Measurements from ENCODE around the gene ACSM3. TPM values are rescaled to one million over a fixed set of nuclear protein-coding genes. Genes with fewer than 3 reads are reported as not detected.

The ACSM3 gene
- total and polyA plus RNA-seq, 4 donors: 29.2 to 71.8 (median 50.3) TPM

- no peak for DNase-seq (ENCODE audit: low spot score)
- no peaks in the 10 kb centered on the region for H3K9me3 ChIP-seq (ENCODE audit: control insufficient read depth in 4 of 4, low read length in 3 of 4)
- H3K27me3 ChIP-seq (ENCODE audit: control insufficient read depth in 4 of 4, insufficient read depth in 4 of 4, low read length in 3 of 4): no peaks in the 10 kb centered on the region
- peak overlapping the region in 1 of 2 donors; percentile 32 for H3K27ac ChIP-seq (ENCODE audit: low read depth in 1 of 2, low read length in 2 of 2)
- 35% methylated on average over 3 of the region's 3 CpGs for WGBS
- peaks cover 4 to 35% (median 32%) of the 10 kb centered on the region in 4 donors for H3K36me3 ChIP-seq (ENCODE audit: control insufficient read depth in 4 of 4, insufficient read depth in 3 of 4, low read depth in 1 of 4, low read length in 3 of 4)
- no peak overlapping the region for H3K9ac ChIP-seq (ENCODE audit: low read depth in 1 of 2, low read length in 2 of 2)
- no peak for TF ChIP-seq MAX (IDR thresholded peaks at IDR 0.05)
- TF ChIP-seq ATF3 (IDR thresholded peaks at IDR 0.05): no peak
- no peak for TF ChIP-seq FOXA2 (IDR thresholded peaks at IDR 0.05)
- TF ChIP-seq RXRA (IDR thresholded peaks at IDR 0.05): no peak
- TF ChIP-seq YY1 (IDR thresholded peaks at IDR 0.05): no peak
- no peak for TF ChIP-seq FOXA1 (IDR thresholded peaks at IDR 0.05)
- TF ChIP-seq EGR1 (IDR thresholded peaks at IDR 0.05; ENCODE audit: low read depth in 2 of 2): no peak
- no peak for TF ChIP-seq SP1 (IDR thresholded peaks at IDR 0.05)
- no peak for TF ChIP-seq HNF4G (IDR thresholded peaks at IDR 0.05)
- peaks cover 0 to 2% (median 0%) of the 10 kb centered on the region in 4 donors for H3K4me1 ChIP-seq (ENCODE audit: control insufficient read depth in 4 of 4, insufficient read depth in 4 of 4, low read length in 3 of 4)
- H3K4me3 ChIP-seq (ENCODE audit: low read depth in 1 of 3, low read length in 3 of 3): no peak overlapping the region
Observed at GRCh38 chr16:20734056-20734455, 29.8 kb upstream of the ACSM3 start.

- no peak overlapping the region for H3K4me3 ChIP-seq (ENCODE audit: low read depth in 1 of 3, low read length in 3 of 3)
- H3K4me1 ChIP-seq (ENCODE audit: control insufficient read depth in 4 of 4, insufficient read depth in 4 of 4, low read length in 3 of 4): peaks cover 0 to 2% (median 1%) of the 10 kb centered on the region in 4 donors
- WGBS: 78% methylated on average over 3 of the region's 3 CpGs
- H3K9me3 ChIP-seq (ENCODE audit: control insufficient read depth in 4 of 4, low read length in 3 of 4): no peaks in the 10 kb centered on the region
- TF ChIP-seq YY1 (IDR thresholded peaks at IDR 0.05) (no peak), RAD21 (IDR thresholded peaks at IDR 0.05) (no peak), EGR1 (IDR thresholded peaks at IDR 0.05; ENCODE audit: low read depth in 2 of 2) (no peak), ATF3 (IDR thresholded peaks at IDR 0.05) (no peak)
- H3K27ac ChIP-seq (ENCODE audit: low read depth in 1 of 2, low read length in 2 of 2): no peak overlapping the region
- no peak overlapping the region for H3K9ac ChIP-seq (ENCODE audit: low read depth in 1 of 2, low read length in 2 of 2)
- DNase-seq (ENCODE audit: low spot score): no peak
- H3K27me3 ChIP-seq (ENCODE audit: control insufficient read depth in 4 of 4, insufficient read depth in 4 of 4, low read length in 3 of 4): no peaks in the 10 kb centered on the region
- H3K36me3 ChIP-seq (ENCODE audit: control insufficient read depth in 4 of 4, insufficient read depth in 3 of 4, low read depth in 1 of 4, low read length in 3 of 4): peaks cover 4 to 35% (median 32%) of the 10 kb centered on the region in 4 donors
Observed at GRCh38 chr16:20734782-20735181, 29.0 kb upstream of the ACSM3 start.

- H3K4me1 ChIP-seq (ENCODE audit: control insufficient read depth in 4 of 4, insufficient read depth in 4 of 4, low read length in 3 of 4): peaks cover 3 to 9% (median 8%) of the 10 kb centered on the region in 4 donors
- no peak overlapping the region for H3K4me3 ChIP-seq (ENCODE audit: low read depth in 1 of 3, low read length in 3 of 3)
- no peaks in the 10 kb centered on the region for H3K27me3 ChIP-seq (ENCODE audit: control insufficient read depth in 4 of 4, insufficient read depth in 4 of 4, low read length in 3 of 4)
- H3K27ac ChIP-seq (ENCODE audit: low read depth in 1 of 2, low read length in 2 of 2): no peak overlapping the region
- DNase-seq (ENCODE audit: low spot score): no peak
- H3K36me3 ChIP-seq (ENCODE audit: control insufficient read depth in 4 of 4, insufficient read depth in 3 of 4, low read depth in 1 of 4, low read length in 3 of 4): peaks cover 4 to 35% (median 32%) of the 10 kb centered on the region in 4 donors
- H3K9ac ChIP-seq (ENCODE audit: low read depth in 1 of 2, low read length in 2 of 2): no peak overlapping the region
- TF ChIP-seq FOXA1 (IDR thresholded peaks at IDR 0.05) (no peak), TAF1 (conservative IDR thresholded peaks at IDR 0.05) (no peak), SP1 (IDR thresholded peaks at IDR 0.05) (no peak), HNF4G (IDR thresholded peaks at IDR 0.05) (no peak), GABPA (IDR thresholded peaks at IDR 0.05 in 1 of 2, conservative IDR thresholded peaks at IDR 0.05 in 1 of 2) (no peak), MAX (IDR thresholded peaks at IDR 0.05) (no peak), YY1 (IDR thresholded peaks at IDR 0.05) (no peak), EGR1 (IDR thresholded peaks at IDR 0.05; ENCODE audit: low read depth in 2 of 2) (no peak), RAD21 (IDR thresholded peaks at IDR 0.05) (no peak), JUND (IDR thresholded peaks at IDR 0.05) (no peak), FOXA2 (IDR thresholded peaks at IDR 0.05) (no peak), ATF3 (IDR thresholded peaks at IDR 0.05) (no peak), HNF4A (conservative IDR thresholded peaks at IDR 0.05) (no peak)
- no peaks in the 10 kb centered on the region for H3K9me3 ChIP-seq (ENCODE audit: control insufficient read depth in 4 of 4, low read length in 3 of 4)
- WGBS: 85% methylated on average over 1 of the region's 1 CpG
Observed at GRCh38 chr16:20735490-20735889, 28.3 kb upstream of the ACSM3 start.
